ENCODE data around the gene MBD3L1.

MBD3L1 gene

DNA sequence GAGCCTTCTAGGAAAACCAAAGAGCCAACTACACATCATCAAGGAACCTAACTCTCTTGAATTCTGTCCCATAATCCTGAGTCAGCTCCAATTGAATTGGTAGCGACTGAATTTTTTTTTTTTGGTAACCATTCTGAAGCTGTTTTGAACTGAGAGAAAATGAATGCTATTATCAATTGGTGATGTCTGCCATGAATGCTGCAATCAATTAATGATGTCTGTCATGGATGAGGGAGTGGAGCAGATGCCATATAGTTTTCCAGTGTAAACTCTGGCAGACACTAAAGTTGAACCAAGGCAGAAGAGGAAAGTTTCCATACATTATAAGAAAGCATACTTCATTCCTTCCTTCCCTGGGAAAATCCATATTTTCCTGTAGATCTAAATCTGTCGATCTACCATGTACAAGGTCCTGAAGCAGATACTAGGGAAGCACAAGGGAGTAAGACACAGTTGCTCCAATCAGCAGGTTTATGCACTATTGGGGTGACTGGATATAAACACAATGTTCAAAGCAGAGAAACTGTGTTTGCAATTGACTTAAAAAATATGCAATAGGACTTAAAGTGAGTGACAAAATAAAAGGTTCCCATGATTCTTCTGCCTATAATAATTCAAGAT, 48.8 kb downstream of the MBD3L1 start:
- DNase-seq (ENCODE audit: low spot score) = no peak

DNA sequence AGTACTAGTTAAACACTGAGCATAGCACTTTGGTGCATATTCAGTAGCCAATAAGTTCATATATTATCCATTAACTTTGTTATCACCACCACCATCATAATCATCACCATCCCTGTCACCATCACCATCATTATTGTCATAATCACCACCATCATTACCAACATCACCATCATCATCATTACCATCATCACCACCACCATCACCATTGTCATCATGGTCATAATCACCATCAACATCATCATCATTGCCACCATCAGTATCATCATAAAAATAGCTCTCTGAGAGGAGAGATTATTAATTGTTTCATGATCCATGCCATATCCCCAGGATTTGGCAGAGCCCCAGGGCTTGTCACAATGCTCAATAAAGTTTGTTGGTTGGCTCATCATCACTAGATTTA, 49.3 kb downstream of the MBD3L1 start:
- DNase-seq (ENCODE audit: low spot score) = no peak

DNA sequence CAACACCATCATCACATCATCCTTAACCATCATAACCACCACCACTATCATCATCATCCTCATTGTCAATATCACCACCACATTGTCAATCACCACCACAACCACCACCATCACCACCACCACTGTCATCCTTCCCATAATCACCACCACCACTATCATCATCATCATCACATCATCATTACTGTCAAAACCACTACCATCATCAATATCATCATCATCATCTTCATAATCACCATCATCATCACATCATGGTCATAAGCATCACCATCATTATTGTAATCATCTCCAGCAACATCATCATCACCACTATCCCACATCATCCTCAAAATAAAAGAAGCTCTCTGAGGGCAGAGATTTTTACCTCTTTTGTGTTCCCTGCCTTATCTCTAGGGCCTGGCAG, 52.2 kb downstream of the MBD3L1 start:
- DNase-seq (ENCODE audit: low spot score) = no peak

DNA sequence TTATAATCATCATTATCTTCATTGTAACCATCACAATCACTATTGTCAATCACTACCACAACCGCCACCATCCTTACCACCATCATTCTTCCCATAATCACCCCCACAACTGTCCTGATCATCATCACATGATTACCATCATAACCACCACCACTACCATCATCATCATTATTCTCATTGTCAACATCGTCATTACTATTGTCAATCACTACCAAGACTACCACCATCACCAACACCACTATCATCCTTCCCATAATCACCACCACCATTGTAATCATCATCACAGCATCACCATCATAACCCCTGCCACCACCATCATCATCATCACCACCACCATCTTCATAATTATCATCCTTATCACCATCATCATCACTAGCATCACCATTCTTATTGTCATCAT, 55.2 kb downstream of the MBD3L1 start:
- DNase-seq (ENCODE audit: low spot score) = no peak

DNA sequence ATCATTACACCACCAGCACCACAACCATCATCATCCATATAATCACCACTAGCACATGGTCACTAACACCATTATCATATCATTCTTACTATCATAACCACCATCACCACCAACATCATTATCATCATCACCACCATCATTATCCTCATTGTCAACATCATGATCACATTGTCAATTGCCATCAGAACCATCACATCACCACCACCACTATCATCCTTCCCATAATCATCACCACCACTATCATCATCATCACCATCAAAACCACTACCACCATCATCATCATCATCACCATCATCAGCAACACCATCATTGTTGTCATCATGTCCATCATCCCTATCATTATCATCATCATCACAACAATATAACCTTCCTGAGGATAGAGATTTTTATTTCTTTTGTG, 58.1 kb downstream of the MBD3L1 start:
- no peak for DNase-seq (ENCODE audit: low spot score)
